Renal cortex interstitium (tissue), 11 donors: ENCODE measurements around the gene COL27A1. TPM values are rescaled to one million over a fixed set of nuclear protein-coding genes. Genes with fewer than 3 reads are reported as not detected.

ENCODE experiments used
- DNase-seq, 11 donors: peaks; one replicate each; pipeline ENCODE4 v3.0.0-alpha.2; 2013; ENCODE audit warnings: low read depth in 9 of 11, low spot score in 4 of 11; ENCODE audit errors: extremely low read depth in 1 of 11
- polyA plus RNA-seq, 3 donors: library from polyadenylated mRNA; unstranded; fragments of 120-200 nt; gene quantifications; one replicate each; pipeline ENCODE4 v1.2.1, GENCODE V29; 2013; ENCODE audit not compliant: insufficient read length in 3 of 3

COL27A1 gene
- polyA plus RNA-seq, 3 donors, result 28.8 to 61.9 (median 35.1) TPM

DNA sequence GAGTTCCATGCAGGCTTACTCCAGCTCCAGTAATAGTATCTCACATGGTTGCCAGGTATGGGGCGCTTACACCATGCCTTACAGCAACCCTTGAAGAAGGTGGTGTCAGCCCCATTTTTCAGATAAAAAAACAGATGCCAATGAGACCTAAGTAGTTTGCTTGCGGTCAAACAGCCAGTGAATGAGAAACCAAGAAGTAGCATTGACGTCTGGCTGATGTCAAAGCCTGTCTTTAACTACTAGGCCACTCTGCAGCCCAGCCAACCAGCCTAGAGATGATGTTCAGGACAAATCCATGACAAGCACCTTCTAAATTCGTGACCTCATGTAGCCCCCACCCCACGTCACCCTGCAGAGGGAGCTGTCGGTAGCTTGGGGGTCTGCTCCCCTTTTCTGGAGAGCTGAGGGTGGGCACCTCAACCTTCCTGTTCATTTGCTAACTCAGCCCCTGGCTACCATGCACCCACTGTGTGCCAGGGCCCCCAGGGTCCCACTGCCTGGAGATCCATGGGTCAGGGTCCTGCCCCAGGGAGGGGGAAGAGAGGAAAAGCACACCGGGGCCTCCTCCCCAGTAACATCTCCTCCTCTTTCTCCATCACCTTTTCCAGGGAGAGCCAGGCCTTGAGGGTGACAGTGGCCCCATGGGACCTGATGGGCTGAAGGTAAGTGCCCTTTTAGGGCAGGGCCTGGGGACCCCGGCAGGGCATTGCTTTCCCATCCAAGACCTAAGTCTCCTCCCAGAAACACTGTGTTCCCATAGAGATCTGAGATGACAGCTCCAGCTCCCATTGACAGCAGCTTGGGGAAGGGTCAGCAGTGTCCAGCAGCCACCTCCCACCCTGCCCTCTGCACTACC lies 115.0 kb downstream of the COL27A1 start:
- no peak for DNase-seq

- no peak for DNase-seq
Observed at GRCh38 chr9:114271556-114272510, 116.5 kb downstream of the COL27A1 start.

DNA sequence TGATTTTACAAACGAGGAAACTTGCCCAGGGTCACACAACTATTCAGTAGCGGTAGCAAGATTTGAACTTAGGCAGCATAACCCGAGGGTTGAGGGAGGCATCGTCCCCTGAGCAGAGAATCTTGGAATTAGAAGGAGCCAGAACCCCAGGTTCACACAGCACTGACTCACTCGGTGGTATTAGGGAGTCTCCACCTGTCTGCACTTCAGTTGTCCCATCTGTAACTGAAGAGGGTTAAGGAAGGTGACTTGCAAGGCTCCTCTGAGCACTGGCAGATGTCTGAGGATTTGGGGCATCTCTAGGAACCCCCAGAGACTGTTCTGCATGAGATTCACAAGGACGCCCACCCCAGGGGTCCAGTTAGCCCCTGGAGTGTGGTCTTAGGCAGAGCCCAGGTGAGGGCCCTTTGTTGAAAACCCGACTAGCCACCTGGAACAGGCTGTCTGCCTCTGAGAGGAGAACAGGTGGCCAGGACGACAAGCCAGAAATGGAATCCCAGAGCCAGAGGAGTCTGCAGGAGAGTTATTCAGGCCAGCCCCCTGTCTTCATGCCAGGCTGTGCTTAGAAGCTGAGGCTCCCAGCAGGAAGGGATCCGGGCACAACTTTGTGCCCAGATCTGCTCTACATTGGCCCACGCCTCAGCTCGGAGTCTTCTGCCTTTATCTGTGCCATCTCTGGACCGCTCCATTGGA lies 117.5 kb downstream of the COL27A1 start:
- no peak for DNase-seq

DNA sequence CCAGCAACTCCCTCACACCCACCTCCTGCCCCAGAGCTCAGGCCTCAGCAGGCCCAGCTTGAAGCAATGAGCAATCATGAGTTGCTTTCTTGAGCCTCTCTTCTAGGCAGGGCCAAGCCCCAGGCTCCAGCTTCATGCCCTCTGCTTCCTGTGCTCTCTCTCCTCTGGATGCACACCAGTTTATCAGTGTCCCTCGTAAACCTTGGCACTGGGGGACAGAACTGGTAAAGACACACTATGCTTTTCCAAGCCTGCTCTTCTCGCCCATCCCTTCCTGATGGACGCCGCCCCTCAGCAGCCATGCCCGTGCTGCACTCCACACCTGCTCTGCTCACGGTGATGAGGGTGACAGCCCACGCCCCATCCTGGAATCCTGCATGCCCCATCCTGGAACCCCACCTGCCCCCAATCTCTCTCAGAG lies 118.1 kb downstream of the COL27A1 start:
- no peak for DNase-seq

DNA sequence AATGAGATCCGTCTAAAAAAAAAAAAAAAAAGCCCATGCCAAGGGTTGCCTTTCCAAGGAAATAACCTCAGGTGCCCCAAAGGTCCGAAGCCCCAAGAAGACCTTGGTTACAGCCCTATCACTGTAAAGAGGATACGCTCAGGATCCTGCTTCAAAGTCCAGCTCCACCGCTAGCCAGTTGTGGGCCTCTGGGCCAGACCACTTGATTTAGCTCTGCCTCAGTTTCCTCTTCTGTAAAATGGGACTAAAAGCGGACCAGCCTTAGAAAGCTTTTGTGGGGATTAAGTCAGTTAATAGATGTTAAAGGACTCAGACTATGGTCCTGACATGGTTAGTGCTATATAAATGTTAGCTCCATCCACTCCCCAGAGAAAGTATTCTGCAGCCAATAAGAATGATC lies 118.9 kb downstream of the COL27A1 start:
- no peak for DNase-seq

DNA sequence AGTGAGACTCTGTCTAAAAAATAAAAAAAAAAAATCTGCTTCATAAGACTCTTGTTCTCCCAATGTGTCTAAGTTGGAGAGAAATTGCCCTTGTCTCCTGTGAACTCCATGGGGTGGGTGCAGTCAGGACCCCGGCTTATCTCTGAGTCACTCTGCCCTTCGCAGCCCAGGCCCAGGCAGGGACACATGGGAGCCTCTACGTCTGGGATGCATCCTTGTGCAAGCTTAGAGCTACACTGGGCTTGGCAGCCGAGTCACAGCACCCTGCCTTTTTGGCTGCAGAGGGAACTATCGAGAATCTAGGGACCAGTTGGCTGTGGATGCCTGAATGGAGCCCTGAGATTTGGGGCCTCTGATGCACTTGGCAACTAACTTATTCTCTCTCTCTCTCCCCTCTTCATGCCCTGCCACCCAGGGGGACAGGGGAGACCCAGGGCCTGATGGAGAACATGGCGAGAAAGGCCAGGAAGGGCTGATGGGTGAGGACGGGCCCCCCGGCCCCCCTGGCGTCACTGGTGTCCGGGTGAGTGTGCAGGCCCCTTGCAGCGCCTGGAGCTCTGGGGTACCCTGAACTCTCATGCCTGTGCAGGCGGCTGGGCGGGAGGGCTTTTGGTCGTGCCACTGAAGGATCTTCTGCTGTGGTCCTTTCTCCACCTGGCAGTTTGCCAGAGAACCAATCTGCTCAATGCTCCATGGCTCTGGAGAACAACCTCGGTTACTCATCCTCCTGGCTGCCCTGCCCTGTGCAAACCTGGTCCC lies 120.1 kb downstream of the COL27A1 start:
- no peak for DNase-seq

- no peak for DNase-seq
Observed at GRCh38 chr9:114276908-114277821, 121.8 kb downstream of the COL27A1 start.

GRCh38 chr9:114278356-114278755 lies 123.0 kb downstream of the COL27A1 start:
- no peak for DNase-seq

GRCh38 chr9:114278881-114279570 lies 123.7 kb downstream of the COL27A1 start:
- no peak for DNase-seq

- no peak for DNase-seq
Observed at GRCh38 chr9:114279693-114280092, 124.4 kb downstream of the COL27A1 start.

DNA sequence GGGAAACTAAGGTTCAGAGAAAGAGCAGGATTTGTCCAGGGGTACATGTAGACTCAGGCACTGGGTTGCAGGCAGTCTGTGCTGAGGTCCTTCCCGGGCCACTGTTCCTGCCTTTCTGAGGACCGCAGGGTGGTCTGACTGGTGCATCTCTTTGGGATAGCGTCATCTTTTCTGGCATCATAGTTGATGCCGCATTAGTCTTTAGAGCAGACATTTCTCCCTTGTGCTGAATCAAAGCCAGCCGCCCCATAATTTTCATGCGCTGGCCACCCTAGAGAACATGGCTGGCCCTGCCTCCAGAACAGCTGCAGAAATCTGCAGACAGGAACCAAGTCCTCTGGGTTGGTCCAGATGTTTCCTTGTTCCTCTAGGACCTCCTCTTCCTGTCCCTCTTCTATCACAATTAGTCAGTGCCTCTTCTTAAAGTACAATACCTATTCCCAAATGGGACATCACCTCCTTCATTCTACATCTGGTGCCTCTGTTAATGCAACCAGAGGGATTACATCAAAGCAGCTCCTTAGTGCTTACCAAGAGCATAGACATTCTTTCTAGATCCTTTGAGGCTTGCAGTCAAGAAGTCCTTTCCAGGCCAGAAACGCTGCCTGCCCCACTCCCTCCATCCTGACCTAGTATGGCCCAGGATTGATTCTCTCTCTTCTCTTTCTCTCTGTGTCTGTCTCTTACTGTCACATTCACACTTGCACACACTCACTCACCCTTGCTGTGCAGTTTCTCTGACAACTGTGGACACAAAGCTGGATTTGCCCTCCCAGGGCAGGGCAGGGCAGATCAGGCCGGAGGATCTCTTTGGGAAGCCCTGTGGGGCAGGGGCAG lies 125.5 kb downstream of the COL27A1 start:
- DNase-seq, result no peak

- DNase-seq, result peak in 2 of 11 donors; percentile 20 to 36
Observed at GRCh38 chr9:114281473-114282103, 126.3 kb downstream of the COL27A1 start.

DNA sequence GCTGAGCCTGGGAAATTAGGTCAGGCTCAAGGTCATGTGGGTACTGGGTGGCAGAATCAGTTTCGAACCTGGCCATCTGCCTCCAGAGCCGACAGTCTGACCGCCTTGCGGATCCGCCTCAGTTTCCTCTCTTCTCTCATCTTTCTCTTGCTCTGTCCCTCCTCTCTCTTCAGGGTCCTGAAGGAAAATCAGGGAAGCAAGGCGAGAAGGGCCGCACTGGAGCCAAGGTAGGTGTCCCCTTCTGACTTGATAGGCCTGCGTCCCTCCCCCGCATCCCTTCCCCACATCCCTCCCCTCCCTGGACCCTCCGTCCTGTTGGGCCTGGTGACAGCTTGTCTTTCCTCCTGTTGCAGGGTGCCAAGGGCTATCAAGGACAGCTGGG lies 126.8 kb downstream of the COL27A1 start:
- DNase-seq, result no peak

- no peak for DNase-seq
Observed at GRCh38 chr9:114282507-114282906, 127.2 kb downstream of the COL27A1 start.

DNA sequence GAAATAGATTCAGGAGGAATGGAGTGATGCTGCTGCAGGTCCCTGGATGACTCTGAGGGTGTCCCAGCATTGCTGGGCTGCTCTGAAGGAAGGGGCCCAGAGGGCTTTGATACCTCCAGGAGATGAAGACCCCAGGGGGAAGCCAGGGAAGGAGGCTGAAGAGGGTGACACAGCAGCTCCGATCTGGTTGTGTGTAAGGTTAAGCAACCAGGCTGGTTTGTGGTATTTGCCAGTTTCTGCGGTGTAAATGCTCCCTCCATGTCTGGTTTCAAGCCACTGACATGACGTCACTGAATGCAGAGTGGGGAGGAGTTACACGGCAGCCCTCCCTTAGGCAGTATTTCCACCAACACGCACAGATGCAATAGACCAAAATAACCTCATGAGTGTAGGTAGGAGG lies 127.6 kb downstream of the COL27A1 start:
- DNase-seq, result no peak
